Glomerular visceral epithelial cell (primary cell): Measurements from ENCODE around the gene LSP1.

ENCODE experiments used
- DNase-seq: peaks from one replicate; pipeline ENCODE4 v3.0.0-alpha.2; 2016; ENCODE audit errors: extremely low spot score

LSP1 gene

GRCh38 chr11:1837171-1838076 lies 15.5 kb upstream of the LSP1 start:
- peak; percentile 44 for DNase-seq

DNA sequence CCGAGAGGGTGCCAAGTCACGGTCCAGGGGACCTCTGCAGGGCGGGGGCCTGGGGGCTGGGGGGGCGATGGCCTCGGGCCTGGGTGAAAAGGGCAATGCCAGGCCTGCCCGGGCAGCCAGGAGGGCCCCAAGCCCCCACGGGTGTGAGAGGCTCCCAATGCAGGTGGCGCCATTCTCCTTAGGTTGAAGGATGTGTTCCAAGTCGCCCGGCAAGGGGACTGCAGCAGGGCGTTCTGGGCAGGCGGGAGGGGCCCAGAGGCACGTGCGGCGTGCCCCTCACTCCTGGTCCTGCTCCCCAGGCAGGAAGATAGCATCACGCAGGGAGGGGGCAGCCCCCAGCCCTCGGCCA lies 14.8 kb upstream of the LSP1 start:
- DNase-seq: no peak

DNA sequence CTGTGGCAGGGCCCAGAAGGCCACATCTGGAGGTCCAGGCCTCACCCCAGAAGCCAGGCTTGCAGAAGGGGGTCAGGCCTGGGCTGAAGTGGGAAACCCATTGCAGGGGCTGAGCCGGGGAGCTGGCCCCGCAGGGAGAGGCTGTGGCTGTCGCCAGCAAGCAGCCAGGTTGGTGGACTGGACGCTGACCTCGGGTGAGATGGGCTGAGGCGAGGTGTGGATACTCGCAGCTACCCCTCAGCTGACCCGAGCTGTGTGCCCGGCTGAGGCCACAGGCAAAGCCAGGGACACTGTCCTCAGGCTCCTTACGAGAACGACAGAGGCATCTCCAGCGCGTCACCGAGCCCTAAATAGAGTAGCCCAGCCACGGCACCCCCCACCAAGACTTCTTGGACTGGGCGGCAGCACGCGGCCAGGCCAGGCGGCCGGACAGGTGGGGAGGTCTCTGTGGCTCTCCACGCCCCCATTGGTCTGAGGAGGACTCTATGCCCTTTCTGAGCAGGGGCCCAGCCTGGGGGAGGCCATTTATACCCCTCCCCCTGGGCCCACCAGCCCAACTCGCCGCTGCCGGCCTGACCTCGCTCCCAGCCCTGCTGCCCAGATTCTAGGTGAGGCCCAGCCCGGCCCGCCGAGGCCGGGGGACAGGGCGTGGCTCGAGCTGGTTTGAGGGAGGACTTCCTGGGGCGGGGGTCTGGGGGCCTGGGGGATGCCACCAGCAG lies 14.3 kb upstream of the LSP1 start, which contains the start of gene TNNI2:
Gene TNNI2, plus strand, starts transcription at position 556 of the 719 bp plus-strand sequence. CDS start 716 bp downstream, outside the sequence.
- DNase-seq: no peak

- no peak for DNase-seq
These were observed 13.5 kb upstream of the LSP1 start for GRCh38 chr11:1839204-1839923.

DNA sequence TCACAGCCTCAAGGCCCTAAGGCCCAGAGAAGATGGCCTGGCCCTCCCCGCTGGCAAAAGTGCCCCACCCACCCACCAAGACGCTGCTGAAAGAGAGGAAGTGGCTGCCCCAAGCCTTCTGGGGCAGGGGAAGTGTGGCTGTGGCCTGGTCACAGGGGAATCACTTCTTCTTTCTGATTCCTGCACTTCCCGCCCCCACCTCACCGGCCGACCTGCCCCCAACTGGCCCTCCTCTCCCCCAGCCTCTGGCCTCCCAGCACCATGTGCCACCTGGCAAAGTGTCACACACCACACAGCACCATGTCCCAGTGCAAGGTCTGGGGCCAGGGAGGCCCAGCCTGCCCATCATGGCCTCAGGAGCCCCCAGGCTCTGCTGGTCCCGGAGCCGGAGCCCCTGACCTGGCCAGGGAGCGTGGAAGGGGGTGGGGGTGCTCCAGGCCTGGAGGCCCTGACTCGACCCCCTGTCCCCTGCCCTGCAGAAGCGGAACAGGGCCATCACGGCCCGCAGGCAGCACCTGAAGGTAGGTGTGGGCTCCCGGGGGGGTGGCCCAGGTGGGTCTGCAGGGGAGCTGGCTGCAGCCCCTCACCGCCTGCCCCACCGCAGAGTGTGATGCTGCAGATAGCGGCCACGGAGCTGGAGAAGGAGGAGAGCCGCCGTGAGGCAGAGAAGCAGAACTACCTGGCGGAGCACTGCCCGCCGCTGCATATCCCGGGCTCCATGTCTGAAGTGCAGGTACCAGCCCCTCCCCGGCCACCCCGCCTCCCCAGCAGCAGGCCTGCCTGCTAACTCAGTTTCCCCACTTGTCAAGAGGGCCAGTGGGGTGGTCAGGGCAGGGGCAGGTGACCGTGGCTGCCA lies 12.7 kb upstream of the LSP1 start:
- DNase-seq: no peak

GRCh38 chr11:1840780-1841480 lies 12.0 kb upstream of the LSP1 start:
- DNase-seq: no peak

DNA sequence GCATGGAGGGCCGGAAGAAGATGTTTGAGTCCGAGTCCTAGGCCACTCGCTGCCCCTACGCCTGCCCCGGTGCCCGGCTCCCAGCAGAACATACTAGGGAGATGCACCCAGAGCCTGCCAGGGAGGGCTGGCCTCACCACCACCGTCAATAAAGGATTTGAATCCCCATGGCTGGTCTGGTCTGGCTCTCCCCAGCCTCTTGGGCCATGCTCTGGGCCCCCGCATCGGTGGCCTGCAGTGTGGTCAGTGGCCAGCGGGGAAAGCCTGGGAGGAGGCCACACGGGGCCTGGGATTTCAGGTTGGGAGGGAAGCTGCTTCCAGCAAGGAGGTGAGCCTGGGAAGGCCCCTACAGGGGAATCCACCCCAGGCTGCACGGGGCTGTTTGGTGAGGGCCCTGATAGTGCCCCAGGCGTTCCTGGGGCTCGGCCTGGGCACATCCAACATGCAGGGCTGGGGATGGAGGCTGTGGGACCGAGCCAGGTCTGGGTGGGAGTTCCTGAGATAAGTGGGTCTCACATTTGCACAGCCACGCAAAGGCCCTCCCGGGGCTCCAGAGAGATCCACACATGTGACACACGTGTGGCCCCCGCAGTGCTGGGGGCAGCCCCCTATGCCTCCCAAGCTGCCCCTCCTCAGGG lies 11.3 kb upstream of the LSP1 start:
- no peak for DNase-seq

GRCh38 chr11:1842149-1843097 lies 10.5 kb upstream of the LSP1 start:
- DNase-seq: no peak

DNA sequence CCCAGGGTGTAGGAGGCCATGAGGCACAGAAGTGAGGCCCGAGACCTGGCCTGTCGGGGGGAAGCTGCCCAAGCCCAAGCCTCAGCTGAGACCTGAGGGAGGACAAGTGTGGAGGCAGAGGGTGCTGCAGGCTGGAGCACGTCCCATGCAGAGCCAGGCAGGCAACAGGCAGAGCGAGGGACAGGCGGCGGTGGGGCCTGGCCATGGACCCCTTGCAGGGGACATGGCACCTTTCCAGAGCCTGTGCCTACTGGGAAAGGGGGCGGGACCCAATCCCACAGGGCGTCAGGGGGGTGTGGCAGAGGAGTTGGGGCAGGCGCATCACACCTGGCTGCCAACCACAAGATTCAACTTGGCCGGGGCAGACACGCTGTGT lies 9.8 kb upstream of the LSP1 start:
- DNase-seq: no peak

DNA sequence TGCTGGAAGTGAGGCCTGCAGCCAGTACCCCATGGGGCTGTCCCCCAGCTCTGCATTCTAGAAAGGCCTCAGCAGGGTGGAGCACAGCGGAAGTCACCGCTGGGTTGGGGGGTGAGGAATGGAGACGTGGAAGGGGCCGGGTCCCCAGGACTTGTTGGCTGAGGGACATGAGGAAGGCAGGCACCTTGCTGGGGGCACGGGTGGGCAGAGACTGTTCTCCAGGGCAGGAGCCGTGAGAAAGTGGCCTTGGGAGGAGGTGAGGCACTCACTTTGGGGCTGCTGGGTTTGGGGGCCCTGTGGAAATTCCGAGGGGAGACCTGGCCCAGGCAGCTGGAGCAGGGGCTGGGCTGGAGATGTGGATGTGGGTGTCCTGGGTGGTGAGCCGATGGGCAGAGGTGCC lies 9.1 kb upstream of the LSP1 start:
- no peak for DNase-seq

DNA sequence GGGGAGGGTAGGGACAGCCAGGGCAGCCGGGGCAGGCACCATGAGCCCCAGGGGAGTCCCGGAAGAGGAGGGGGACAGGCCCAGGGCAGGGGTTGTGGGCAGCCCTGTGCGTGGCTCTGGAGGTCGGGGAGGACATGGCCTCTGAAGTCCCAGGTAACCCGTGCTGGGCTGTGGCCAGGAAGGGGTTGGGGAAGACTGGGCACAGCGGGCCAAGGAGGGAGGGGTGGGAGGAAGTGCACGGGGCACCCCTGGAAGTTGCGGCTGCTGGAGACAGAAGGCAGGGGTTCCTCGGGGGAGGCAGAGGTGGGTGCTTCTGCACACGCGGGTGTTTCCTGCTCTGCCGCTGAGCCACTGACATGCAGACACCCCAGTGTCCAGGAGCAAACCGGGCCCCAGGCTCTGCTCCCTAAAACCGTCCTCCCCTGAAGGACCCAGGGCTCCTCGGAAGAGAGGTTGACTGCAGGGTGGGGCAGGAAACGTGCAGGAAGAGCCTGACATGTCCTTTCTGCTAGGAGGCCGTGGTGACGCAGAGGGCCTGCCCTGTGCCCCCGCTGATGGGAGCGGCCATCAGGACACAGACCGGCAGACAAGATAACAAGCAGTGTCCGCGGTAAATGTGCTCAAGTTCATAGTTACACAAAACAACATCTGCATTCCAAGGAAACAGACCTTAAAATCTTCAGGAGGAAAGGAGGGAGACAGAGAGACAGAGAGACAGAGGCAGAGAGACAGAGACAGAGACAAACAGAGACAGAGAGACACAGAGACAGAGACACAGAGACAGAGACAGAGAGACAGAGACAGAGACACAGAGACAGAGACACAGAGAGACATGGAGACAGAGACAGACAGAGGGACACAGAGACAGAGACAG lies 8.4 kb upstream of the LSP1 start:
- DNase-seq: no peak

DNA sequence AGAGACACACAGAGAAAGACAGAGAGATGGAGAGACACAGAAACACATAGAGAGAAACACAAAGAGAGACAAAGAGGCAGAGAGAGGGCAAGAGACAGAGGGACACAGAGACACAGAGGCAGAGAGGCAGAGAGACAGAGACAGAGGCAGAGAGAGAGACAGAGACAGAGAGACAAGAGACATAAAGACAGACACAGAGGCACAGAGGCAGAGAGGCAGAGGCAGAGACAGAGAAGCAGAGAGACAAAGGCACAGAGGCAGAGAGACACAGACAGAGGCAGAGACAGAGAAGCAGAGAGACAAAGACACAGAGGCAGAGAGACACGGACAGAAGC lies 7.8 kb upstream of the LSP1 start:
- DNase-seq: no peak

DNA sequence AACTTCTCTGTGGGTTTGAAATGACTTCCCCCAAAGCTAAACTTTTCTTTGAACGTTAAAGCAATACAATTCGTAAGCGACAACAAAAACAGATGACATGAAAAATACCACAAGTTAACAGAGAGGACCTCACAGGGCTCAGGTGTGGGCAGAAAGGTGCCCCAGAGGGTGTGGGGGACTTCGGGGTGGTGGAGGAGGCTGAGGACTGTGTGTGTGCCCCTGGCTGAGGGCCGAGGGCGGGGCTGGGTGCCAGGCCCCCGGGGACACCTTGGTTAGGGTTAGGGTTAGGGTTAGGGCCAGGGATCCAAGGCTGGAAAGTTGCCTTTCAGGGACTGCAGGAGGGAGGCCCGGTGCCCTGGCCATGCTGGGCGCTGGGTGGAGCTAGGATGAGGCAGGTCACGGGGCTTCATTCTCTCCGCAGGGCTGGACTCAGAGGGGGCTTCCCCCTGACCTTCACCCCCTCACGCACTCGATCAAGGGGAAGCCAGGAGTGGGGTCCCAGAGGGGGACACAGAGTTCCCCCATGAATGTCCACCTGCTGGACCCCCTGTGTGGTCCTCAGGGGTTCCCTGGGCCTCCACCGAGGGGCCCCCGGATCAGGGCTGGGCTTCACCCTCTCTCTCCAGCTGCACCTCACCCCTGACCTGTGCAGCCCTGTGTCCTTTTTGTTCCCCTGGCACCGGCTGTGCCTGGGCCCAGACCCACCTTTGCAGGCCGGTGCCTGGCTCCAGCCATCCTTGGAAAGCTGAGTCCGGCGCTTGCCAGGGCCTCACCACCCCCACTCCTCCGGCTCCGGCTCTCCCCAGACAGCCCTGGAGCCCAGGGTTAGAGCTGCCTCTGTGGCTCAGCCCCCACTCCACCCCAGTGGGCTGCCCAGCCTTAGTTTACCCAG lies 7.1 kb upstream of the LSP1 start:
- no peak for DNase-seq

GRCh38 chr11:1846453-1846932 lies 6.4 kb upstream of the LSP1 start:
- DNase-seq: no peak

DNA sequence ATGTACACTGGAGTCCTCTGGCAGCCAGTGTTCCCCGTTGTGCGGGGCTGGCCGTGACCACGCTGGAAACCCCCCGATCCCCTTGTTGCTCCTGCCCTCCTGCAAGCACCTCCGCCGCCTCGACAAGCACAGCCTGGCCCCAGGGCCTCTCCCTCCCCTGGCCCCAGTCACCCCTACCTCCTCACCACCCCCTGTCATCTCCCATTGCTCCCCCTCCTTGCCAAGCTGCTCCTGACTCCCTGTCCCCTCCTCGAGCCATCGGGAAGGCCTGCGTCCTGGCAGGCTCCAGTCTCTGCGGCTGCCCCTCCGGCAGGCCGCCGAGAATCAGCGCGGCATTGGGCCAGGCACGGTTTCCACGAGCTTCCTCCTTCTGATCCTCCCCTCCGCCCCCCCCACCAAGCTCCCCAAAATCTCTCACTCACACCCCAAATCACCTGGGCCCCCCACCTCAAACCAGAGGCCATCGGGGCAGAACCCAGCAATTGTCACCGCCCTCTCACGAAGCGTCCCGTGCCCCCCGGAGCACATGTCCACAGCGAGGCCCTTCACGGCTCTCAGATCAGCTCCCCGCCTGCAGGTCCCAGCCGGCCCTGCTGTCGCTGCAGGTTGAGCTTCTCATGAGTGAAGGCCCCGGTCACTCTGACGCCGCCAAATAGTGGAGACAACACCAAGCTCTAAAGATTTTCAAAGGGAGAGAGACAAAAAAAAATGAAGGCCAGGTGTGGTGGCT lies 5.7 kb upstream of the LSP1 start:
- DNase-seq: no peak

GRCh38 chr11:1847926-1848639 lies 4.8 kb upstream of the LSP1 start:
- DNase-seq: no peak
